ENCODE measurements around the gene ACSM2A.
"Not testable (repeated sequence)": the region's sequence is repeated elsewhere in the genome, so short reads cannot be mapped to it uniquely, and the experiment has no call there.

ACSM2A gene

DNA sequence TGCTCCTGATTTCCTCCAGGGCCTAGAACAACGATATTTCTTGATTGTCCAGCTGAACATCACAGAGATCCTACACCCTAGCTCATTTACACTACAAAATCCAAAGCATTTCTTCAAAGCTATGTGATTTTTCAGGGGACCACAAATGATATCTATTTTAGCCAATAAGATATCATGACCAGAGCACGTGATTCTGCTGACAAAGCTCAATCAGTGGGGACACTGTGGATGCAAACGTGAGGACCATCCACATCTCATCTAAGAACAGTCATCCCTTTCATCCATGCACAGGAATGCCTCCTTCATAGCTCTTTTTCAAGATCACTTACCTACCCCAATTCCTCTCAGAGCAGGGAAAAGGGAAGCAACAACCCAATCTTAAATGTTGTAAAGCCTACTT is 67.9 kb downstream of the ACSM2A start:
- no peak overlapping the region for H3K4me3 ChIP-seq (ENCODE audit: low read length)
- no peak overlapping the region for H3K9ac ChIP-seq (ENCODE audit: low read length)
- H3K27me3 ChIP-seq (ENCODE audit: control insufficient read depth, insufficient read depth, low read length): no peaks in the 10 kb centered on the region
- no peaks in the 10 kb centered on the region for H3K36me3 ChIP-seq (ENCODE audit: control insufficient read depth, insufficient read depth, low read length)
- no peak overlapping the region for H3K27ac ChIP-seq (ENCODE audit: low read depth, low read length)
- H3K4me1 ChIP-seq (ENCODE audit: control insufficient read depth, insufficient read depth, low read length): no peaks in the 10 kb centered on the region

DNA sequence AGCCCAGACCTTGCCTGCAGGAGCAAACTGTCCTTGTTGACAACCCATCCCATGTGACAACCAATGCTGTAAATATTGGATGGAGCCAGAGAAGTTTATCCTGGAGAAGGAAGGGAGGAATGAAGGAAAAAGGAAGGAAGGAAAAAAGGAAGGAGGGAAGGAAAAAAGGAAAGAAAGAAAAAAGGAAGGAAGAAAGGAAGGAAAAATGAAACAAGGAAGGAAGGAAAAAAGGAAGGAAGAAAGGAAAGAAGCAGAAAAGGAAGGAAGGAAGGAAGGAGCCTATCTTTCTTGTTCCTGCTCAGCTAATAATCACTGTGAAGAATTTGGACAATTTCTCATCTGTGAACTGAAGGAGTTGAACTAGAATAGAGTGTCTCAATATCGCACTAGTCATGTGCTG is 68.8 kb downstream of the ACSM2A start:
- H3K27me3 ChIP-seq (ENCODE audit: control insufficient read depth, insufficient read depth, low read length): no peaks in the 10 kb centered on the region
- no peak overlapping the region for H3K9ac ChIP-seq (ENCODE audit: low read length)
- H3K4me1 ChIP-seq (ENCODE audit: control insufficient read depth, insufficient read depth, low read length): no peaks in the 10 kb centered on the region
- H3K27ac ChIP-seq (ENCODE audit: low read depth, low read length): no peak overlapping the region
- no peak overlapping the region for H3K4me3 ChIP-seq (ENCODE audit: low read length)
- no peaks in the 10 kb centered on the region for H3K36me3 ChIP-seq (ENCODE audit: control insufficient read depth, insufficient read depth, low read length)

DNA sequence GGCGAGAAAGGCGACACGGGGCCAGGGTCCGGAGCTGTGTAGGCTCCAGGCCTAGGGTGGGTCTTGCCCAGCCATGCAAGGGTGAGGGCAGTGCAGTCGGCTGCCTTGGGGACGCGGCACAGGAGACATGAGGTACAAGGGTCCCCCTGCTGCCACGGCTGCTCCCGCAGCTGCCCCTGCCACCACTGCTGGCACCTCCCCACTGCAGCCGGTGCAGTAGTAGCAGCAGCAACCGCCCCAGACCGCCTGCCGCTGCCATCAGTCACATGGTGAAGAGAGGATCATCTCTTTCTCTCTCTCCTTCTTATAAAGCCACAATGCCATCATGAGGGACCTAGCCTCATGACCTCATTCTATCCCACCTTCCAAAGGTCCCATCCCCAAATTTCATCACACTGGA is 80.5 kb downstream of the ACSM2A start:
- not testable (repeated sequence) for H3K27me3 ChIP-seq (ENCODE audit: control insufficient read depth, insufficient read depth, low read length); H3K4me1 ChIP-seq (ENCODE audit: control insufficient read depth, insufficient read depth, low read length); H3K4me3 ChIP-seq (ENCODE audit: low read length); H3K36me3 ChIP-seq (ENCODE audit: control insufficient read depth, insufficient read depth, low read length); H3K9ac ChIP-seq (ENCODE audit: low read length); H3K27ac ChIP-seq (ENCODE audit: low read depth, low read length)

DNA sequence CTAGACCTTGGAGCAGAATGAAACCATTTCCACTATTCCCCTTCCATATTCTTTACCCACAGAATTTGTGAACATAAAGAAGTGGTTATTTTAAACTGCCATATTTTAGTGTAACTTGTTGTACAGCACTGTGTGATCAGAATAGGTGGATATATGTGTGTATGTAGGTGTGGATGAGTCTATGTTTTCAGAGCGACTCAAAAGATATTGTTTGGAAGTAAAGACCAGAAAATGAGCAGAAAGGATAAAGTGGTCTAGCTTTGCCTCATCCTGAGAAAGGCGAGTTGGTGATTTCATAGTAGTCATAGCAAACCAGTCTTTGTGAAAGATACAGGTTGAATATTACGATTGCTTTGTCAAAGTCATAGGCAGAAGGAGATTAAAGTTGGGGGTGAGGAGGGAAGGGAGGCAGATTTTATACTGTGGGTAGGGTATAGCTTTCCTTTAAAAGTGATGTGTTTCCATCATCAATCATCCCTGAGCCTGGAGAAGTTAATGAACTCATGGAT is 81.0 kb downstream of the ACSM2A start:
- H3K36me3 ChIP-seq (ENCODE audit: control insufficient read depth, insufficient read depth, low read length); H3K27ac ChIP-seq (ENCODE audit: low read depth, low read length); H3K27me3 ChIP-seq (ENCODE audit: control insufficient read depth, insufficient read depth, low read length); H3K9ac ChIP-seq (ENCODE audit: low read length); H3K4me1 ChIP-seq (ENCODE audit: control insufficient read depth, insufficient read depth, low read length); H3K4me3 ChIP-seq (ENCODE audit: low read length): not testable (repeated sequence)

DNA sequence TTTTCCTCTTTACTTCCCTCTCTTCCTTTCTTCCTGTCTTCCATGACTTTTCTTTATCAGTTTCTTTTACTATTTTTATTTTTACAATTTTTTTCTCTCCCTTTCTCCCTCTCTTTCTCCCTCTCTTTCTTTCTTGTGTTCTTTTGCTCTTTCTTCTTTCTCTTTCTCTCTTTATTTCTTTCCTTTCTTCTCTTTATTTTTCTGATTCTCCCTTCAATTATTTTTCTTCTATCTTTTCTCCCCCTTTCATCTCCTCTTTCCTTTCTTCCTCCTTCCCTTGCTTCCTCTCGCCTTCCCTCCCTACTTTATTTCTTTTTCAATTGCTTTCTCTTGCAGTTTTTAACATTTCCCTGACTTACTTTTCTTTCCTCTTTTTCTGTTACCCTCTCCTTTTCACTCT is 85.3 kb downstream of the ACSM2A start:
- H3K9ac ChIP-seq (ENCODE audit: low read length); H3K36me3 ChIP-seq (ENCODE audit: control insufficient read depth, insufficient read depth, low read length); H3K27ac ChIP-seq (ENCODE audit: low read depth, low read length); H3K27me3 ChIP-seq (ENCODE audit: control insufficient read depth, insufficient read depth, low read length); H3K4me1 ChIP-seq (ENCODE audit: control insufficient read depth, insufficient read depth, low read length); H3K4me3 ChIP-seq (ENCODE audit: low read length): not testable (repeated sequence)

Measured in rectal smooth muscle tissue (tissue), 1 donor.